GM12874 (cell line): ENCODE data around the gene CAMK2D.

Experiments used
- TF ChIP-seq, protein P1 (sequence below): IDR thresholded peaks from 2 replicates; pipeline ENCODE4 v1.5.1; 2011; ENCODE audit warnings: low read depth, mild to moderate bottlenecking, control low read depth, low read length, moderate library complexity; ENCODE audit not compliant: insufficient read depth

Gene CAMK2D

DNA sequence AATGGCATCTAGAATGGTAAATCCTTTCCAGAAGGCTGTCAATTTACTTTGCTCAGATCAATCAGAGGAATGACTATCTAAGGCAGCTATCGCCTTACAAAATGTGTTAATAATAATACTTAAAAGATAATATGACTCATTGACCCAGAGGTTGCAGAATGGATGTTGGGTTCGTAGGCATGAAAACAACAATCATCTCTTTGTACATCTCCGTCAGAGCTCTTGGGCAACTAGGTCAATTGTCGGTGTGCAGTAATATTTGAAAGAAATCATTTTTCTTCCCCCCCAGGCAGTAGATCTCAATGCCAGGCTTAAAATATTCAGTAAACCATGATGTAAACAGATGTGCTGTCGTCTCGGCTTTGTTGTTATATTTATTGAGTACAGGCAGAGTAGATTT lies 165.1 kb downstream of the CAMK2D start:
- TF ChIP-seq, protein P1, sequence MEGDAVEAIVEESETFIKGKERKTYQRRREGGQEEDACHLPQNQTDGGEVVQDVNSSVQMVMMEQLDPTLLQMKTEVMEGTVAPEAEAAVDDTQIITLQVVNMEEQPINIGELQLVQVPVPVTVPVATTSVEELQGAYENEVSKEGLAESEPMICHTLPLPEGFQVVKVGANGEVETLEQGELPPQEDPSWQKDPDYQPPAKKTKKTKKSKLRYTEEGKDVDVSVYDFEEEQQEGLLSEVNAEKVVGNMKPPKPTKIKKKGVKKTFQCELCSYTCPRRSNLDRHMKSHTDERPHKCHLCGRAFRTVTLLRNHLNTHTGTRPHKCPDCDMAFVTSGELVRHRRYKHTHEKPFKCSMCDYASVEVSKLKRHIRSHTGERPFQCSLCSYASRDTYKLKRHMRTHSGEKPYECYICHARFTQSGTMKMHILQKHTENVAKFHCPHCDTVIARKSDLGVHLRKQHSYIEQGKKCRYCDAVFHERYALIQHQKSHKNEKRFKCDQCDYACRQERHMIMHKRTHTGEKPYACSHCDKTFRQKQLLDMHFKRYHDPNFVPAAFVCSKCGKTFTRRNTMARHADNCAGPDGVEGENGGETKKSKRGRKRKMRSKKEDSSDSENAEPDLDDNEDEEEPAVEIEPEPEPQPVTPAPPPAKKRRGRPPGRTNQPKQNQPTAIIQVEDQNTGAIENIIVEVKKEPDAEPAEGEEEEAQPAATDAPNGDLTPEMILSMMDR = no peak

DNA sequence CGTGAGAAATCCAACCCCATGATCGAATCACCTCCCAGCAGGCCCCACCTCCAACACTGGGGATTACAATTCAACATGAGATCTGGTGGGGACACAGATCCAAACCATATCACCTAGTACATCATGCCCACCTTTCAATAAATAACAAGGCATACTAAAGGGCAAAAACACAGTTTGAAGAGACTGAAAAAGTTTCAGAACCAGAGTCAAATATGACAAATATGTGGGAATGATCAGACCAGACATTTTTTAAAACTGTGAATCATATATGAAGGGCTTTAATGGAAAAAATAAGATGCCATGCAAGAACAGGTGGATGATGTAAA lies 167.3 kb downstream of the CAMK2D start:
- TF ChIP-seq, protein P1 = no peak

DNA sequence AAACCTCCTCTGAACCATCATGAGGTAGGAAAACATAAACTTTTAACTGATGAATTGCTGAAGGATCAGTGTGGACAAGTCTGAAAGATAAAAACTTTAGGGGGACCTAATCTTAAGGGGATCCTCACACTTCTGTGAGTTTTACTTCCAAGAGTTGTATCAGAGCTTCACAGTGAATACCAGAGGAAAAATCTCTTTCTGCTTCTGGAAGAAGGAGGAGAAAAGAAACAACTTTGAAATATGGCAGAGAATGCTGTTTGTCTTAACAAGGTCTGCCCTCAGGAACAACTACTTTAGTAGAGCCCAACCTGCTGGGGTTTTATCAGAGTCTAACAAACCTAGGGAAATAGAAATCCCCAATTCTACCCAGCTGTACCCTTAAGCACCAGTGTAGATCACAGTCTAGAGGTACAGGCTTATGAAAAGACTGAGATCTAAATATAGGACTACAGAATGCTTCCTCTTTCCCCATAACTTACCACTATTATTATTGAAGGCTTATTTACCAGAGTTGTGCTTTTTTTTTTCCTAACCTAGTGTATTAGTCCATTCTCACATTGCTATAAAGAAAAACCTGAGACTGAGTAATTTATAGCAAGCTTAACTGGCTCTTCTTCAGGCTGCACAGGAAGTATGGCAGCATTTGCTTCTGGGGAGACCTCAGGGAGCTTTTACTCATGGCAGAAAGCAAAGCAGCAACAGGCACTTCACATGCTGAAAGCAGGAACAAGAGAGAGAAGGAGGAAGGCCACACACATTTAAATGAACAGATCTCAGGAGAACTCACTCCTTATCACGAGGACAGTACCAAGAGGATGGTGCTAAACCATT lies 167.9 kb downstream of the CAMK2D start:
- TF ChIP-seq, protein P1 = no peak

DNA sequence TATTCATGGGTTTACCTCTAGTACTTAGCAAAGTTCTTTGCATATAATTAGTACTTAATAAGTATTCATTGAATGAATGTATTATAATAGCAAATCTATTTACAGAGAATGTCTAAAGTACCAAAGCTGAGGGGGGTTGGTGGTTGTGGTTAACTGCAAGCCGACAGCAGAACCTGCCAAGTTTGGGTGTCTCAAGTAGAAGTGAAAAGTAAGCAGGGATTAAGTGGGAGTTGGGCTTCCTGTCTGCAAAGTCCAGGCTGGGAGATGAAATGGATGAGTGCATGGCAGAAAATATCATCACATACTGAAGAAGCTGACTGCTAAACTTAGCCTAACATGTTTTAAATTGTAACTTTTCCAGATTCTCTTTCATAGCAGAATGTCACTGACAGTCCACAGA lies 169.6 kb downstream of the CAMK2D start:
- TF ChIP-seq, protein P1 = no peak

DNA sequence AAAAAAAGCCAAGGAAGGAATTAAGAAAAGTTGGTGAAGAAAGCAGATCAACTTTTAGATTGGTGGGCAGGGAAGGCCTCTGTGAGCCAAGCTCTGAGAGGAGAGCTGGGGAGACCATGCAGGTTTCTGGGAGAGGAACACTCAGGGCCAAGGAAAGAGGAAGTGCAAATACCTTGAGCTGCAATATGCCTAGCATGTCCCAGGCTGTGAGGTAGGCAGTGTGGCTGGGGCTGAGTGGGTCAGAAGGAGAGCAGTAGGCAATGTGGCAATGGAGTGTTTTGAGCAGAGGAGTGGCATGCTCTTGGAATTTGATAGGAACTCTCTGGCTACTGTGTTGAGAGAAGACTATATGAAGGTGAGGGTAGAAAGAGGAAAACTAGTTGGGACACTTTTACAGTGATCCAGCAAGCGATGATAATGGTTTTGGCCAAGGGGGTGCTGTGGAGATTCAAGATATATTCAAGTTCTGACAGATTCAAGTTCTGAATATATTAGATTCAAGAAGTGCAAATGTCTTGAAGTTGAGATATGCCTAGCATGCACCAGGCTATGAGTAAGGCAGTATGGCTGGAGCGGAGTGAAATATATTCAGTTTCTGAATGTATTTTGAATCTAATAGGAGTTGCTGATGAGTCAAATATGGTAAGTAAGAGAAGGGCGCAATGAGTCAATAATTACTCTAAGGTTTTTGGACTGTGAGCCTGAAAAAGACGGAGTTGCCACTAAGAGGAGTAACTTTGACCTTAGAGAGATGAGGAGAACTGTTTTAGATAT lies 172.5 kb downstream of the CAMK2D start:
- TF ChIP-seq, protein P1 = no peak

DNA sequence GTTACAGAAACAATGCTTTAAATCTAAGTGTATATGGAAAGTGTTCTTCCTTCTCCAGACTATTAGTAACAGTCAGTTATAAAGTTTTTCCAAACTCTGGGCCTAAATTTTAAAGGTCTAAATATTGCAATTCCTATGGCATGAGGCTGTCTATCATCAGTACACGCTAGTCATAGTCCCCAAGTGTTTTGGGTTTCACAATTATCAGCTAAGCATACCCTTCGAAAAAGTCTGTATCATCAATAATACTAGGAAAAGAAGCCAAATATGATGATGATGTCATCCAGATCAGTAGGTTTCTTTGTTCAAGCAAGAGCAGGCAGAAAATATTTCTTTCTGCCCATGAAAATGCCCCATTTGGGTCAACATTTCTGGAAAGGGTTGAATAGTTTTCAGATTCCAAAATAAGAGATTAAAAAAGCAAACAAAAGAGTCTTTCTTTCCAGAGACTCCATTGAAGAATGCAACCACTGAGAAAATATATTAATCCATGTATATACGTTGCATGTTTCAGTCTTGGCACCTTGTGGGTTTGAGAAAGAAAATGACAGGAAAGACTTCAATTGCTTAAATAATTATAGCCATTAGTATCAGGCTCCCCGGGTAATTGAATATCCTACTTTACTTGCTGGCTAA lies 173.8 kb downstream of the CAMK2D start:
- TF ChIP-seq, protein P1 = no peak

DNA sequence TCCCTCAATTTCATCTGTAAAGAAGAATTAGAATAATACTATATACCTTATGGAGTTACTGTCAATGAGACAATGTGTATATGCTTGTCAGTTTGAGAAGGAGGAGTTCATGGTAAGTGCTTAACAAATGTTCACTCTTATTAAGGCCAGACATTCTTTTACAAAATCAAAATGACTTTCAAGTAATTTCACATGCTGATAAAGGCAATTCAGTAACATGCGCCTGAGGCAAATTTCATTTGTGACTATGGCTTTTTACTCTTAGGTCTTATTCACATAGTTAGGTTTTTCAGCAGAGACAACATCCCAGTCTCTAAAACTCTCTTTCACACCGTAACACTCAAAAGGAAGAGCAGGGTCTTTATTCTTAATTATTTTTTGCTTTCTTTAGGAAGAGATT lies 174.4 kb downstream of the CAMK2D start:
- TF ChIP-seq, protein P1 = no peak
